Right renal cortex interstitium (tissue), 3 donors: ENCODE results near the gene OR2F2. TPM values are rescaled to one million over a fixed set of nuclear protein-coding genes. Genes with fewer than 3 reads are reported as not detected.

Experiments used
- DNase-seq, 3 donors: peaks; one replicate each; pipeline ENCODE4 v3.0.0-alpha.2; 2013; ENCODE audit warnings: low read depth in 3 of 3, low spot score in 2 of 3
- polyA plus RNA-seq, 3 donors: library from polyadenylated mRNA; unstranded; fragments of 120-200 nt; gene quantifications; one replicate each; pipeline ENCODE4 v1.2.1, GENCODE V29; 2013; ENCODE audit not compliant: insufficient read length in 3 of 3

Gene OR2F2, protein sequence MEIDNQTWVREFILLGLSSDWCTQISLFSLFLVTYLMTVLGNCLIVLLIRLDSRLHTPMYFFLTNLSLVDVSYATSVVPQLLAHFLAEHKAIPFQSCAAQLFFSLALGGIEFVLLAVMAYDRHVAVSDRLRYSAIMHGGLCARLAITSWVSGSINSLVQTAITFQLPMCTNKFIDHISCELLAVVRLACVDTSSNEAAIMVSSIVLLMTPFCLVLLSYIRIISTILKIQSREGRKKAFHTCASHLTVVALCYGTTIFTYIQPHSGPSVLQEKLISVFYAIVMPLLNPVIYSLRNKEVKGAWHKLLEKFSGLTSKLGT
- polyA plus RNA-seq: not detected

DNA sequence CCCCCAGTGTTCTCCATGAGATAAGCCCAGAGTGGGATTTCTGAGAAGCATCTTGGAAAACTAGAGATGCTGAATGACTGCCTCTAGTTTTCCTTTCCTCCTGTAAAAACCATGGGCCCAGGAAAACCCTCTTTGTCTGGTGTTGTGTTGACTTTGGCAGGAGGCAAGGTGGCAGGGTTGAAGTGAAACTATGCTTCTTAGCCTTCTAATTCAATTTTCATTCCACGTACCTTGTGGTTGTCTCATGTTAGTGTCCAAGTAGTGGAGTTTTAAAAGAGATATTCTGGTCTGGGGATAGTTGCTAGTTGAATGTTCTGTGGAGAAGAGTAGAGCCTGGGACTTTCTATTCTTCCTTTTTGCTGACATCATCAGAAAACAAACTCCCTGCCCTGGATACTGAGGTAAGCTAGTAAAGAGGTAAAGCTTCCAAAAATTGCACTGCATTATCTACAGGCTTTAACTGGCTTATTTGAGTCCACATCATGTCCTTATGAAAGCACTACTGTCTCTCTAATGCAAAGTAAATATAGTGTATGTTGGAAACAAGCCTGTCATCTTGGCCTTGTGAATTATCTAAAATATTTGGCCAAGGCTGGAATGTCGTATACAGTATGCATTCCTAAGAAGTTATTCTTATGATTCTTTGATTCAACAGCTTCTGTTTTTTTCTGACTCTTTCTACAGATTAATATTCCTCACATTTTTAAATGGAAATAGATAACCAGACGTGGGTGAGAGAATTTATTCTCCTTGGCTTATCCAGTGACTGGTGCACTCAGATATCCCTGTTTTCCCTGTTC is at the start of gene OR2F2:
OR2F2 (plus strand) TSS at position 708 of the 800 bp plus-strand sequence; CDS start at position 708, 0 bp downstream.
- DNase-seq: no peak

DNA sequence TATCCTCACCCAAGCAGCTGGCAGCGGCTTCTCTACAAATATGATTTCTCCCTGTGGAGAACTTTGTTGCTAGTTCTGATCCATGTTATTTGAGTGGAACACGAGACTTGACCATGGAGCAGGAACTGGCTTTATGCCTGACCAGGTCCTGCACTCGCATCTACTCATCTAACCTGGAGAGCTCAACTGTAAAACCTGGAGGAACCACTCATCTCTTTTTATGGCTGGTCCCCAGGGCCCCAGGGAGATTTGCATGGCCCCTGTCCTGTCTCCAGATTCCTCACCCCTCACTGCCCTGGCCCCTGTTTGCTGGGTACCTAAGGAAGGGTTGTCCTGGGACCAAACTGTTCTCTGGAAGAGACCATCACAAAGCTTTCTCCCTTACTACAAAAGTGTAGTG is 49.1 kb upstream of the OR2F2 start:
- DNase-seq: no peak

DNA sequence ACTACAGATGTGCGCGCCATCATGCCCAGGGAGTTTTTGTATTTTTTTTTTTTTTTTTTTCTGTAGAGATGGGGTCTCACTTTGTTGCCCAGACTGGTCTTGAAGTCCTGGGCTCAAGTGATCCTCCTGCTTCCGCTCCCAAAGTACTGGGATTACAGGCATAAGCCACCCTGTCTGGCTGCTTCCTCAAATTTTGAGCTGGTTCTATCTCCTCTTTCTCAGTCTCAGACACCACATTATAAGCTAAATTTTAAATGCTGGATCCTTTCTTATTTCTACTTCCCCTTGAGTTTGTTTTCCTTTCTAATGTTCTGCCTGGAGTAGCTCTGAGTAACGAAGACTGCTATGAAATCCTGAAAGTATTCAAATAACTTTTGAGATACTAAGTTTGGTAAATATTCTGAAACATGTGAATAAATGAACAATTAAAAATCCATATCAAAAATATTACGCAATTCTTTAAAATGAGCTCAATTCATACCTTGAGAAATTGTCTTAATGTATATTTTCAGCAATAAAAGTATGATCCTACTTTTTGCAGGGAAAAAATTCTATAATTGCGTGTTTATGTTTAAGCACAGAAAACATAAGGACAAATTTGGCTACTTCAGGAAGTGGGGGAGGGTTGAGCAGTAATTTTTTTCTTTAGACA is 48.1 kb upstream of the OR2F2 start:
- DNase-seq: no peak

DNA sequence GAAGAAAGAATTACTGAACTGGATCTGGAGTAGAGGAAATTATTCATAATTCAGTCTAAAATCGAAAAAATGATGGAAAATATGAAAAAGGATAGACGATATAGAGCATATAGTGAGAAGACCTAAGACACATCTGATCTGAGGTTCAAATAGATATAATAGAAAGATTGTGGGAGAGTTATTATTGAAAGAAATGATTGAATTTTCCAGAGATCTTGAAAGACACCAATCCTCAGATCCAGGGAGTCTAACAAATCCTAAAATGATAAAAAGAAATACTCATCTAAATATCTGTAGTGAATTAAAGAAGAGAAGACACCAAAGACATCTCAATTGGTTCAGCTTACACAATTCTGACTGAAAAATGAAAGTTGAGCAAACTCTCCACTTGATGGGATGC is 46.0 kb upstream of the OR2F2 start:
- no peak for DNase-seq

DNA sequence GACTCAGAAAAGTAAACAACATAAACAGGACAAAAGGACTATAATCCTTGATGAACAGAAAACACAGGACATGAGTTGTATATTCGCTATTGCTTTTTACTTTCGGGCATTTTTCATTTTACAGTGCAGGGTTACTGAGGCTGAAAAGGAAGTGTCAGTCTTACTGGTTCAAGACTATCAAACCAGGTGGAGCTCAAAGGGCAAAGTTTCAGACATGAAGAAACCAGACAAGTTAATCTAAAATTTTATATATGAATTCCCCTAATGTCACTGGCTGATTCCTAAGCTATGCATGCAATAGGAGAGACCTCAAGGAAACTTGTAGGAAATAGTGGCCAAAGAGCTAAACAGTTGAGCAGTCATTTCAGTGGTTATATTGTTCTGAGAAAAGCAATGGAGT is 44.5 kb upstream of the OR2F2 start:
- DNase-seq: no peak

DNA sequence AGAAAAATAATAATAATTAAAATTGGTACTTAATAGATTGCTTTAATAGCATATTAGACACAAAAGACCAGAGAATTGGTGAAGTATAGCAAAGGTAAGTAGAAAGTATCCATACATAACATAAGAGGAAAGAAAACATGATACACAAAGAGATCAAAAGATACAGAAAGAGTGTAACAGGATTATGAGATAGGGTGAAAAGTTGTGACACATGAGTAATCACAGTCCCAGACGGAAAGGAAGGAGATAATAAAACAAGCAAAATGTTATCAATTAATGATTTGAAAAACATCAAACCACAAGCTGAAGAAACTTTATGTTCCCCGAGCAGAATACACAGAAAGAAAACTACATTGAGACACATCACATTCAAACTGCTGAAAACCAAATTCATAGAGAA is 43.6 kb upstream of the OR2F2 start:
- no peak for DNase-seq

DNA sequence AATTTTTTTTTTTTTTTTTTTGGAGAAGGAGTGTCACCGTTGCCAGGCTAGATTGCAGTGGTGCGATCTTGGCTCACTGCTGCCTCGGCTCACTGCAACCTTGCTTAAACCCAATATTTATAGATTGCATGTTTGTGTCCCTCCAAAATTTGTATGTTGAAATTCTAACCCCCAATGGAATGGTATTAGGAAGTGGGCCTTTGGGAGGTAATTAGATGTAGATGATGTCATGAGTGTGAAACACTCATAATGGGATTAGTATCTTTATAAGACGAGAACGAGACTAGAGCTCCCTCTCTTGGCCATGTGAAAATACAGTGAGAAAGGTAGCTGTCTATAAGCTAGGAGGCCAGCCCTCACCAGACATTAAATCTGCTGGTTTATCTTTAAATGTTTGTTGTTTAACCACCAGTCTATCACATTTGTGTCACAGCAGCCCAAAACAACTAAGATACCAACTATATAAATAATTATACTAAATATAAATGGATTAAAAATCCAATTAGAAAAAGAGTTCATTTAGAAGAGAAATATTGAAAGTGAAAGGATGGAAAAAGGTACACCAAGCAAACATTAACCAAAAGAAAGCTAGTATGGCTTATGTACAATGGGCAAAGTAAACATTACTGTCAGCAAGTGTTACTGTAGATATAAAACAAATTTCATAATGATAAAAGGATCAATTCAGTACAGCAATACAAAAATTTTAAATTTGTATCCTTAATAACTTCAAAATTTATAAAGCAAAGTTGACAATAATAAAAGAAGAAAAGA is 42.3 kb upstream of the OR2F2 start:
- no peak for DNase-seq

DNA sequence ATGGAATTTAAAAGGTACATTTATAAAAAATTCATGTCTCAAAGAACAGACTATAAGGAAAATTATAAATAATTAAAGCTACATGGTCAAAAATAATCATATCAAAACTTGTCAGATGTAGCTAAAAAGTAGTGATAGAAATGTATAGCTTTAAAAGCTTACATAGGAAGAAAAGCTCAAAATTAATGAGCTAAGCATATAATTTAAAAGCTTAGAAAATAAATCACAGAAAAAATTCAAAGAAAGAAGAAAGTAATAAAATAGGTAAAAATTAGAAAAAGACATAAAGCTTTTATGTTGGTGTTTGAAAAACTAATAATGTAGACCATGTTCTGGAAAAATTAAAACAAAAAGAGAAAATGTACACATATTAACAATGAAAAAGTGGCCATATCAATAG is 38.4 kb upstream of the OR2F2 start:
- no peak for DNase-seq

DNA sequence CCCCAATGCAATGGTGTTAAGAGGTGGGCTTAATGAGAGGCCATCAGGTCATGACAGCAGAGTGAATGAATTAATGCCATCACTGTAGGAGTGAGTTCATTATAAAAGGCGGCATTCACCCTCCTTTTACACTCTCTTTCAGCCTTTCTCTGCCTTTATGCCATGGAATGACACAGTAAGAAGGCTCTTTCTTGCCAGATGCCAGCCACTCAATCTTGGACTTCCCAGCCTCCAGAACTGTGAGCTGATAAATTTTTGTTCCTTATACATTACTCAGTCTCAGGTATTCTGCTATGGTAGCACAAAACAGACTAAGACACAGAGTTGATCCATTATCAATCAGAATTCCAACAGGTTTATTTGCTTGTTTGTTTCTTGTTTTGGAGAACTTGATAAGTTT is 36.2 kb upstream of the OR2F2 start:
- DNase-seq: no peak

DNA sequence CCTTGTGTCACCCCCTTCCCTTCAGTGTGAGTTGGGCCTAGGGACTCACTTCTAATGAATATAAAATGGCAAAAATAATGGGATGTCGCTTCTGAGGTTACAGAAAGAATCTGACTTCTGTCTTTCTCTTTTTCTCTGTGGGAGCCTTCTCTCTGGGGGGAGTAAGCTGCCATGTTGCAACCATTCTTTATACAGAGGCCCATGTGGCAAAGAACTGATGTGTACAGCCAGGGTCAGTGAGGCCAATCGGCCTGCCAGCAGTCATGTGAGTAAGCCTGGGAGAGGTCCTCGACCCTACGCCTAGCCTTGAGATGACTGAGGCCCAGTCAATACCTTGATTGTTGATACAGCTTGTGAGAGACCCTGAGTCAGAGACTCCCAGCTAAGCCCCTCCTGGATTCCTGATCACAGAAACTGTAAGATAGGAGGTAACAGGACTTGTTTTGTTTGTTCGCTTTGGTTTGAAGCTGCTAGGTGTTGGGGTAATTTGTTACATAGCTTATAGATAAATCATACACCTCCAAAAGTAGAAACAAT is 34.7 kb upstream of the OR2F2 start:
- no peak for DNase-seq

DNA sequence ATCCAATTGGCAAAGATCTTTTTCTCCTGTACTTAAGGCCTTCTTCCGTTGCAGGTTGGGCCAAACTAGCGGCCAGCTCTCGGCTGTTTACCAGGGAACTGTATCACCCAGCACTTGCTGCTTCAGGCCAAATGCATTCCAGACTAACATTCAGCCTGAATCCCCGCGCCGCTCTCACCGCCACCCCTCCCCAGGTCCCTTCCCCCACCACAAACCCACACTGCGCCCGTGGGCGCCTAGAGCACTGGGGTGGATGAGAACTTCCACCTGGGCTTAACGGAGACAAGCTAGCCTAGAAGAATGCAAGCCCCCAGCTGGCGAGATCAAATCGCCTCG is 33.7 kb upstream of the OR2F2 start:
- DNase-seq: peak in 1 of 3 donors; percentile 64

DNA sequence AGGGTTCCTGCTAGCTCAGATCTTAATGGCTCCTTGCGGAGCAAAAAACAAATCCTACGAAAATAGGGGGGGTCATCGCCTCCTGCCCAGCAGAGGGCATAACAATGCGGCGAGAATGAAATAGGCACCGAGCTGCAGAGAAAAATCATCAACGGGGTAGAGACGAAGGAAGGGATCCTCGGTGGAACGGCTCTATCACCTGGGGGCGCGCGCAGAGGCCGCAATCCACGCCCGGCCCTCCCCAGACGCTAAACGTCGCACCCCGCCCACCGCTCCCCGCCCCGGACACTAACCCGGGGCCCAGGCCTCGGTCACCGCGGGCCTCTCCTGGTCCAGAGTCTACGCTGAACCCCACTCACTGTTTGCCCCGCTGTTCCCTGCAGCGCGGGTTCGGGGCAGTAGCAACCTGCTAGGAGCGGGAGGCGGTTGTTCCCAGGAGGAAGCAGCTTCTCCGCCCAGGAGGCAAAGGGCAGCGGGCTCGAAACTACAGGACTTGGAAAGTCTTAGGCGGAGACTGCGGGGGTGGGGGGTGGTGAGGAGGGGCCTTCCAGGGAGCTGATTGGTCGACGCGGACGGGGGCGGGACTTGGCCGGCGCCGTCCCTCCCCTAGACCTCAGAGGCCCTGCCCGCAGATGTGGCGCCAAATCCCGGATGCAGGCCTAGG is 33.2 kb upstream of the OR2F2 start, which contains the start of gene TCAF1:
TCAF1 (minus strand) TSS at position 509 of the 664 bp plus-strand sequence. CDS start 25,568 bp downstream, outside the sequence.
- peak; percentile 80 to 92 (median 90) for DNase-seq

DNA sequence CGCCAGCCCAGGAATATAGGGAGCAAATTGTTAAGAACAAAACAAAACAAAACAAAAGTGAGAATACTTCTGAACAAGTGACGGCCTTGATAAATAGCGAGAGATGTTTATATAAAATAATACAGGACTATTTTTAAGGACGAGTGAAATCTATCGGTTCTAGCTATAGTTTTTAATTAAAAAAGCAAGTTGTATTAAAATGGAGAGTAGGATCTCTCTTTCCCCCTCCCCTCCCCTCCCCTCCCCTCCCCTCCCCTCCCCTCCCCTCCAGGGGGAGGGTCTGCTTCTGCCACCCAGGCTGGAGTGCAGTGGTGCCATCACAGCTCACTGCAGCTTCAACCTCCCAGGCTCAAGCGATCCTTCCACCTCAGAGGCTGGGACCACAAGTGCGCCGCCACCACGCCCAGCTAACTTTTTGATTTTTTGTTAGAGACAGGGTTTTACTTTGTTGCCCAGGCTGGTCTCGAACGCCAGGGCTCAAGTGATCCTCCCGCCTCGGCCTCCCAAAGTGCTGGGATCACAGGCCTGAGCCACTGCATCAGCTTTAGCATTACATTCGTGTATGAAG is 32.6 kb upstream of the OR2F2 start:
- DNase-seq: no peak

DNA sequence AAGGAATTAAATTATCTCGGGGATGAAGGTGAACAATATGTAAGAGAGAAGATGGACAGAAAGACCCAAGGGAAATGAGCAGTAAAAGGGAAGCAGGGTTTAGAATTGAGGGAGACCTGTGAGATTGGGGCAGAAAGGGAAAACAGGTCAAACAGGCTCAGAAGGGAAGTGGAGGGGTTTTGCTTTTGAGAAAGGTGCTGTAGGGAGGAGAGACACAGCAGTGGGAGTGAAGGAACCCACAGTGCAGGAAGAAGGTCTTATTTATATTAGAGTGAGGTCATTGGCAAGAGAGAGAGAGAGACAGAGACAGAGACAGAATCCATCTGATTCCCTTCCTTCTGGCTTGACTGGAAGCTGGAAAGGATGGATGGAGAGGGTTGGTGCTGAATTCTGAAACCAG is 29.5 kb upstream of the OR2F2 start:
- DNase-seq: no peak

DNA sequence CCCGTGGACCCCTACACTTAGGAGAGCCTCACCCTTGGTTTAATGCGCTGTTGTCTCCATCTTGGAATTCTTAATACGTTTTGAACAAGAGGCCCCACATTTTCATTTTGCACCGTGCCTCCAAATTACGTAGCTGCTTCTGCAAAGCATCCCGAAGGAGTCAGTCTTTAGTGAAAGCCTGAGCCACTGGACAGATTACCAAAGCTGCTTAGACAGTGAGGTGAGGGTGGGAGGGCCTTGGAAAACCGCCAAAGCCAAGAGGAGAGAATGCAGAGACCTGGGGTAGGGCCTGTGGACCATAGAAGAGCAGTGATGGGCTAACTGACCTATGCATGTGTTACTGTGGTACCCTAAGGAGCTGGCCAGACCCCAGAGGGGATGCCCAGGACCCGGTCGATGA is 28.9 kb upstream of the OR2F2 start:
- no peak for DNase-seq

DNA sequence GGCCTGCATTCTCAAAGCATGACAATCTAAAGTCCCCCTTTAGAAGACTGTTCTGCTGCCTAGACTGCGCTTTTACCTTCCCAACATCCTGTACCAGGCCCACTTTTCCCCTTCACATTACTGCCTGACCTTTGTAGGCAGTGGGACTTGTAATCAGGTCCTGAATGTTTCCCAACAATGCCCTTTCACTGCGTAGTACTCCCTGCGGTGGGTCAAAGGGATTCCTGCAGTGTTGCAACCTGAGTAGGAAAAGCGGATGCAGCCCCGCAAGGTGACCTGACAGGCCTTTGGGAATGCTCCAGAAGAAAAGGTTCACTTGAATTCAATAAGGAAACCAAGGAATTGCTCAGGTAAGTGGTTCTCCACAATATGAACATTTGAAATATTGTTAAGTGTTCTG is 28.1 kb upstream of the OR2F2 start:
- no peak for DNase-seq

DNA sequence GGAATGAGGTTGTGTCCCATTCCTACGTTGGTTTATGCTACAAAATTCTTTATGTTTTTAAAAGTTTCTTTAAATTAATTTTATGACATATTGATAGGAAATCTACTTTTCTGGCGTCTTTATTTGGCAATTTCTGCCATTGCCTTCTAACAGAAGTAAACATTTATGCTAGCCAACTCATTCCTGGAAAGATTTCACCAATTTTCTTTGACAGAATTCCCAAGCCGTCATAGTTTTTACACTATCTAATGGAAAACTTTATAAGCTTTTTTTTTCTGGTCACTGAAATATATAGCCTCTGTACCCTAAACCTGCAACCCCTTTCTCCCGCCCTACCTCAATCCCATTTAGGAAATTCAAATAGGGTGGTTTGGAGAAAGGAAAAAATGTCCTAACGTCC is 26.9 kb upstream of the OR2F2 start:
- DNase-seq: no peak

DNA sequence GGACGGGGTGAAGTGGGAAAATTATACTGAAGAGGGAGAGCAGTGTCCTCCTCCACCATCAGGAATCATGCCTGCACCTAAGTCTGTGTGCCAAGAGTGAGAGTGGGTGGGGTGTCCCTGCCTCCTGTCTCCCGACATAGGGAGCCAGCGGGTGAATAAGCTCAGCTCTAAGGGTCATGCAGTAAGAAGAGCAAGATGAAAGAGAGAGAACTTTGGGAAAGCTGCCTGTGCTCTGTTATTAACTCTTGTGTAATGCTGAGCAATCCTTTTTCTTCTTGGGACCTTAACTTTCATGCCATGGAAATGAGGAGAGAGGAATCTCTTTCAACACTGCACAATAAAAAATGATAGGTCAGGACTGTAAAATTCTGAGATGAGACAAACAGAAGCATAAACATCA is 25.2 kb upstream of the OR2F2 start:
- DNase-seq: no peak

DNA sequence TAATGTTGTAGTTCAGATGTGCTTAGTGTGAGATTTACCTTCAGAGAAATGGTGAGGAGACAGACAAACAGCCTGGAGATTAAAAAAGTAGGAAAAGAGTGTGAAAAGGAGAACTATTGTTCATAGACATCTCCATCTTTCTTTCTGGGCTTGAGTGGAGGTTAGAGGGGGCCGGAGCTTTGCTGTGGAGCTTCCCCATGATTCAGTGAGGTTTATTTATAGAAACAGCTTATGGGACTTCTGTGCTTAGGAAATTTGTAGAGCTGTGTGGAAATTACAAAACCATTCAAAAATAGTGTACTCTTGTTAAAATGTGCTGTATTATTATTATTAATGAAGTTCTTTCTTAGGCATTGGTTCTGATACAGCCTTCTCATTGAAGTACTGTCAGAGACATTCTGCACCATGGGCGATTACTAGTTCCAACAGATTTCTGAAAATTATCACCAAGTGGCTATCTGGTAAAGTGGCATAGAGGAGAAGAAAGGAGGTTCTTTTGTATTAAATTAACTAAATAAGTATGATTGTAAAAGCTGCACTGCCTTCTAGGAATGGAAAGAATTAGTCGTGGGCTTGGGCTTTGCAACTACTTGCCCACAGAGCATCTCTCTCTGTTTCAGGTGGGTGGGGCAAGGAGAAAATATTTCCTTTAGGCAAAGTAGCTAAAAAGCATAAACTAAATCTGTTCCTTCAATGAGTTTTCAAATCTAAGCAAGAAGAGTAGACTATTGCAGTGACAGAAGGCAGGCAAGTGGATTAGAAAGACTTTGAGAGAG is 24.4 kb upstream of the OR2F2 start:
- DNase-seq: no peak
